Activated T-helper 1 cell treated with anti-CD3 and anti-CD28 coated beads, Interleukin-12 subunit alpha, Interleukin-12 subunit beta, Interleukin-2, Interleukin-4 antibody, amounts not matched to agents 30 ng/mL and 10 ng/mL and 1 ng/mL, durations not matched to agents 14 hours and 24 hours and 36 hours (primary cell): ENCODE results near the gene ZNF471. TPM values are rescaled to one million over a fixed set of nuclear protein-coding genes. Genes with fewer than 3 reads are reported as not detected.

Experiments used
- DNase-seq: peaks from one replicate; pipeline ENCODE4 v3.0.0; 2021; ENCODE audit warnings: low spot score
- H3K27ac Mint-ChIP-seq: one replicate; pipeline ENCODE4 v1.8.0; 2021; ENCODE audit warnings: mild to moderate bottlenecking, mixed read lengths
- H3K27me3 Mint-ChIP-seq: one replicate; pipeline ENCODE4 v1.8.0; 2022; ENCODE audit warnings: mild to moderate bottlenecking, moderate library complexity, mixed read lengths; ENCODE audit not compliant: insufficient read depth
- H3K36me3 Mint-ChIP-seq: one replicate; pipeline ENCODE4 v1.8.0; 2021; ENCODE audit warnings: low read depth, mixed read lengths
- H3K4me1 Mint-ChIP-seq: one replicate; pipeline ENCODE4 v1.8.0; 2021; ENCODE audit warnings: low read depth, mixed read lengths
- H3K4me3 Mint-ChIP-seq: one replicate; pipeline ENCODE4 v1.8.0; 2021; ENCODE audit warnings: mild to moderate bottlenecking, moderate library complexity, mixed read lengths
- H3K9me3 Mint-ChIP-seq: one replicate; pipeline ENCODE4 v1.8.0; 2021; ENCODE audit warnings: mixed read lengths
- intact Hi-C: fragments of 100-400 bp; cut with micrococcal nuclease; formaldehyde crosslinking; loops from one replicate; pipeline ENCODE4 v1.15.1; 2024
- total RNA-seq: library from RNA; stranded (reverse); gene quantifications from 2 replicates; pipeline ENCODE4 v1.2.3, GENCODE V29; 2022

Gene ZNF471
- total RNA-seq: 0.05 and 0.16 TPM in 2 replicates

DNA sequence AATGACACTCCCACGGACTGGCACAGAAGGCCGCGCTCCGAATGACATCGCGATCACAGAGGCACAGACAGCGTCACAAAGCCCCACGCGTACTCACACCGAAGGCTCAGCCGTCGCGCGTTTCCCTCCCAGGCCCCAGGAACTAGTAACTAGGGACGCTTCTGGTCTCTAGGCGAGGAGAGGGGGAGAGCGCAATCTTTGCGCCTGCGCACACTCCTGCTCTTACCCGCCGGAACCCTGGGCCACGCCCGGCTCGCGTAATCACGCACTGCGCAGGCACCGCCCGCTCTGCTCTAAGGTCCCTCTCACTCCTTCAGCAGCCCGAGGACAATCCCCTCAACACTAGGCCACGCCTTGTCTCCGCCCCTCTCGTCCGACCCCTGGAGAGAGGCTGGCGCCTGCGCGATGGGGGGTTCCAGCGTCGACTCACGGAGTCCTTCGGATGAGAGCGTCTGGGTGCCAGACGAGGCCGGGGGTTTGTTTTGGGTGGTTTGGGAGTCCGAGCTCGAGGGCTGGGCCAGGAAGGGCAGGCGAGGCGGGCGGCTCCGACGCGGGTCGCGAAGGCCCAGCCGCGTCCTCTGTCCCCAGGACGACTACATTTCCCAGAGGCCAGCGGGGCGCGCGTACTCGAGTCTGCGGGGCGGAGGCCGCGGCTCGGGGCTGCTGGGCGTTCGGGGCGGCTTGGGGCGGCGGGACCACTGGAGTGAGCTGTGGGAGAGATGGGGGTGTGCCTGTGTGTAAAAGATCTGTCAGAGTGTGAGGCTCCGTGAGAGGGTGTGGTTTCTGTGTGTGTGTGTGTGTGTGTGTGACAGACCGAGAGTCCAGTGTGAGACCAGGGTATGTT lies at the start of gene ZNF471:
Gene ZNF471, plus strand, starts transcription at position 410 of the 844 bp plus-strand sequence. CDS start 3,717 bp downstream, outside the sequence.
- intact Hi-C loops: loop anchor here (1.0 kb wide), 1 partner anchor 31 kb away; the partner anchor contains the start of gene ZFP28
- DNase-seq: peak; percentile 44
- Mint-ChIP-seq H3K4me3 (peak within 1 kb of the TSS; percentile 37), H3K27me3 (no peaks in the 10 kb centered on the region), H3K4me1 (no peaks in the 10 kb centered on the region), H3K27ac (no peak within 1 kb of the TSS), H3K9me3 (peaks cover 32% of the 10 kb centered on the region), H3K36me3 (no peaks in the 10 kb centered on the region)

GRCh38 chr19:56474308-56474707 lies 33.3 kb upstream of the ZNF471 start:
- no peak overlapping the region for H3K4me3 Mint-ChIP-seq
- no peaks in the 10 kb centered on the region for H3K27me3 Mint-ChIP-seq
- H3K36me3 Mint-ChIP-seq: peaks cover 6% of the 10 kb centered on the region
- DNase-seq: no peak
- intact Hi-C loops: no loop called here
- no peaks in the 10 kb centered on the region for H3K4me1 Mint-ChIP-seq
- H3K27ac Mint-ChIP-seq: no peak overlapping the region
- peaks cover 78% of the 10 kb centered on the region for H3K9me3 Mint-ChIP-seq

DNA sequence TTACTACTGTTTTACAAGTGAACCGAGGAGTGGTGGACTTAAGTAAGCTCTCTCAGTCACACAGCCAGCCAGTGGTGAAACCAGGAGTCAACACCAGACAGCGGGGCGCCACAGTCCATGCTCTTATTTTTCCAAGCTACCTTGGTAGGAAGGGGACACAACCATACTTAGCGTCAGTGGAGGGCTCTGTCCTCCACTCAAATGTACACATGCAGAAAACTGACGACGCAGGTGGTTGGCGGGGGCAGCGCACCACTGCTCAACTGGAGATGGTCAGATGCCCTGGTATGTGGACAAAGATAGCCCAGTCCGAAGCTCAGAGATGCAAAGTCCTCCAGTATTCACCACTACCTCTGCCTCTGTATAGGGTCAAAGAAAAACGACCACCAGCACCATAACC lies 31.6 kb upstream of the ZNF471 start:
- no peak for DNase-seq
- Mint-ChIP-seq H3K27ac (no peak overlapping the region), H3K4me3 (no peak overlapping the region), H3K27me3 (no peaks in the 10 kb centered on the region), H3K4me1 (no peaks in the 10 kb centered on the region), H3K9me3 (peaks cover 72% of the 10 kb centered on the region), H3K36me3 (peaks cover 6% of the 10 kb centered on the region)
- intact Hi-C loops: no loop called here

GRCh38 chr19:56476651-56477428 lies 30.8 kb upstream of the ZNF471 start, which contains the start of gene ZNF667:
Gene ZNF667 (minus strand): TSS chr19:56477345. CDS start chr19:56462370, 14,975 bp downstream.
- DNase-seq: no peak
- H3K9me3 Mint-ChIP-seq: peaks cover 70% of the 10 kb centered on the region
- H3K36me3 Mint-ChIP-seq: peaks cover 6% of the 10 kb centered on the region
- no peaks in the 10 kb centered on the region for H3K4me1 Mint-ChIP-seq
- H3K4me3 Mint-ChIP-seq: peak within 1 kb of the TSS; percentile 70
- peak within 1 kb of the TSS; percentile 63 for H3K27ac Mint-ChIP-seq
- no peaks in the 10 kb centered on the region for H3K27me3 Mint-ChIP-seq
- intact Hi-C loops: no loop called here

GRCh38 chr19:56477429-56478338 lies 30.0 kb upstream of the ZNF471 start:
- Mint-ChIP-seq H3K27ac (peak overlapping the region; percentile 63), H3K27me3 (no peaks in the 10 kb centered on the region), H3K9me3 (peaks cover 69% of the 10 kb centered on the region), H3K4me1 (no peaks in the 10 kb centered on the region), H3K4me3 (peak overlapping the region; percentile 70), H3K36me3 (peaks cover 6% of the 10 kb centered on the region)
- intact Hi-C loops: no loop called here
- peak; percentile 5 for DNase-seq

- H3K9me3 Mint-ChIP-seq: peaks cover 75% of the 10 kb centered on the region
- DNase-seq: no peak
- no peak overlapping the region for H3K27ac Mint-ChIP-seq
- no peaks in the 10 kb centered on the region for H3K36me3 Mint-ChIP-seq
- no peaks in the 10 kb centered on the region for H3K4me1 Mint-ChIP-seq
- intact Hi-C loops: no loop called here
- H3K27me3 Mint-ChIP-seq: no peaks in the 10 kb centered on the region
- no peak overlapping the region for H3K4me3 Mint-ChIP-seq
Measured at GRCh38 chr19:56491399-56491798, 16.3 kb upstream of the ZNF471 start.

DNA sequence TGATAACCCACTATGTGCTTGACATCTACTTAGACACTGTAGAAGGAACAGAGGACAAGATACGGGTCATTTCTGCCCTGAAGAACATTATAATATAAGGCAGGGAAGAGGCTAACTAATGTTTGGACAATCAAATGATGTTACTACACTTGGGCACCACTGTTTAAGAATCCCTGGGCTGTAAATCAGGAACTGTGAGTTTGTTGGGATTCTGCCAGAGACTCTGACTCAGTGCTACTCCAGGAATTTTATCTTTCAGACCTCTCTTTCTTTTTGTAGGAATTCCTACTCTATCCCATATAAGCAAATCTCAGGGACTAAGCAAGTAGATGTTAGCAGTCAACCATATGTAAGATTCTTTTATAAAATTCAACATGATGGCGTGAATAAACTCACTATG lies 3.1 kb upstream of the ZNF471 start:
- no peaks in the 10 kb centered on the region for H3K27me3 Mint-ChIP-seq

GRCh38 chr19:56508290-56508778 lies 679 bp downstream of the ZNF471 start:
- Mint-ChIP-seq H3K27ac (no peak overlapping the region), H3K4me3 (no peak overlapping the region), H3K27me3 (no peaks in the 10 kb centered on the region), H3K36me3 (no peaks in the 10 kb centered on the region), H3K9me3 (peaks cover 32% of the 10 kb centered on the region), H3K4me1 (no peaks in the 10 kb centered on the region)
- no peak for DNase-seq
- intact Hi-C loops: no loop called here

More for the DNA sequence above, 3.1 kb upstream of the ZNF471 start:
- Mint-ChIP-seq H3K4me1 (no peaks in the 10 kb centered on the region), H3K4me3 (no peak overlapping the region), H3K27ac (no peak overlapping the region), H3K9me3 (peaks cover 60% of the 10 kb centered on the region), H3K36me3 (no peaks in the 10 kb centered on the region)
- no peak for DNase-seq
- intact Hi-C loops: no loop called here

- intact Hi-C loops: no loop called here
- H3K9me3 Mint-ChIP-seq: peaks cover 82% of the 10 kb centered on the region
- no peak overlapping the region for H3K4me3 Mint-ChIP-seq
- H3K36me3 Mint-ChIP-seq: peaks cover 1% of the 10 kb centered on the region
- H3K27ac Mint-ChIP-seq: no peak overlapping the region
- H3K4me1 Mint-ChIP-seq: no peaks in the 10 kb centered on the region
- no peak for DNase-seq
- H3K27me3 Mint-ChIP-seq: no peaks in the 10 kb centered on the region
Measured at GRCh38 chr19:56525214-56525860, 17.7 kb downstream of the ZNF471 start.

DNA sequence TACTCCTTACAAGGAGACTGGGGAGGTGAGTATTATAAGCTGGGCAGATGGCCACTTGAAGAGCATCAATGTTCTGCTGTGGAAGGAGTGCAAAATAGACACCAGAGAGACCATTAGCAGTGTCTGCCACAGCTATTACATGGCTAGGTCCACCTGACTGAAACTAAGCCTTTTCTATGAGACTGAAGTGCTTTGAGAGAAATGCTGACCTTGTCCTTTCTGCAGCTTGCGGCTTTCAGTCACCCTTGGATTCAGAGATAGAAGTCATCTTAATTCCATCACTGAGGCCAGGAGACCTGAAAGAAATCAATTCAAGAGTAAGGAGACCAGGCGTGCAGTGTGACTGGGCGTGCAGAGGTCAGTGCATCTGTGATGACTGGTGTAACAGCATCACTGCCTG lies 29.8 kb downstream of the ZNF471 start:
- Mint-ChIP-seq H3K27ac (peak overlapping the region; percentile 21), H3K27me3 (no peaks in the 10 kb centered on the region), H3K4me1 (peaks cover 3% of the 10 kb centered on the region), H3K9me3 (peaks cover 77% of the 10 kb centered on the region), H3K4me3 (peak overlapping the region; percentile 86), H3K36me3 (peaks cover 11% of the 10 kb centered on the region)
- no peak for DNase-seq
- intact Hi-C loops: no loop called here

GRCh38 chr19:56538254-56538760 lies 30.7 kb downstream of the ZNF471 start:
- peak; percentile 79 for DNase-seq
- peak overlapping the region; percentile 91 for H3K27ac Mint-ChIP-seq
- peaks cover 74% of the 10 kb centered on the region for H3K9me3 Mint-ChIP-seq
- peaks cover 3% of the 10 kb centered on the region for H3K4me1 Mint-ChIP-seq
- peaks cover 11% of the 10 kb centered on the region for H3K36me3 Mint-ChIP-seq
- H3K27me3 Mint-ChIP-seq: no peaks in the 10 kb centered on the region
- H3K4me3 Mint-ChIP-seq: peak overlapping the region; percentile 86
- intact Hi-C loops: loop anchor here (1.0 kb wide), 4 partner anchors 29 to 134 kb away; partner anchors contain the start of genes ZNF470, ZNF471, ZNF583 and ZNF71
